Astrocyte of the spinal cord (primary cell): ENCODE results near the gene ELL2.

ENCODE experiments used
- DNase-seq: peaks from one replicate; pipeline ENCODE4 v3.0.0; 2011; ENCODE audit warnings: low read depth, low spot score
- H3K4me3 ChIP-seq: 2 replicates; pipeline ENCODE4 v1.5.1; 2011; ENCODE audit warnings: low read depth, mild to moderate bottlenecking, low read length, moderate library complexity
- CTCF ChIP-seq: IDR thresholded peaks from 2 replicates; pipeline ENCODE4 v1.5.1; 2012; ENCODE audit warnings: low read depth, mild to moderate bottlenecking, low read length, inconsistent platforms
- in situ Hi-C: cut with HindIII; loops from 2 replicates; pipeline ENCODE4 v1.10.0; 2017; ENCODE audit warnings: low sequenced_read_pairs

Gene ELL2

GRCh38 chr5:95954716-95955115 is 6.9 kb downstream of the ELL2 start:
- no peak overlapping the region for H3K4me3 ChIP-seq
- in situ Hi-C loops: loop anchor here (25.0 kb wide), 1 partner anchor 383 kb away; no protein-coding TSS in a partner anchor
- TF ChIP-seq CTCF: no peak
- no peak for DNase-seq

- in situ Hi-C loops: loop anchor here (25.0 kb wide), 1 partner anchor 384 kb away; no protein-coding TSS in a partner anchor
- DNase-seq: no peak
- H3K4me3 ChIP-seq: no peak overlapping the region
- TF ChIP-seq CTCF: no peak
Measured at GRCh38 chr5:95953021-95953702, 8.5 kb downstream of the ELL2 start.

- DNase-seq: no peak
- in situ Hi-C loops: loop anchor here (25.0 kb wide), 1 partner anchor 385 kb away; no protein-coding TSS in a partner anchor
- H3K4me3 ChIP-seq: no peak overlapping the region
- TF ChIP-seq CTCF: no peak
Measured at GRCh38 chr5:95951916-95952315, 9.7 kb downstream of the ELL2 start.

- in situ Hi-C loops: loop anchor here (25.0 kb wide), 1 partner anchor 387 kb away; no protein-coding TSS in a partner anchor
Measured at GRCh38 chr5:95949810-95950209, 11.8 kb downstream of the ELL2 start.

GRCh38 chr5:95948631-95949030 is 13.0 kb downstream of the ELL2 start:
- DNase-seq: no peak
- TF ChIP-seq CTCF: no peak
- in situ Hi-C loops: no loop called here
- H3K4me3 ChIP-seq: no peak overlapping the region

More at GRCh38 chr5:95949810-95950209, 11.8 kb downstream of the ELL2 start:
- TF ChIP-seq CTCF: no peak
- H3K4me3 ChIP-seq: no peak overlapping the region
- DNase-seq: no peak

GRCh38 chr5:95946451-95946850 is 15.2 kb downstream of the ELL2 start:
- H3K4me3 ChIP-seq: no peak overlapping the region
- in situ Hi-C loops: no loop called here
- no peak for TF ChIP-seq CTCF
- DNase-seq: no peak
